HG02623 (cell line): ENCODE data around the gene PHAX.
"Not testable (repeated sequence)": the region's sequence is repeated elsewhere in the genome, so short reads cannot be mapped to it uniquely, and the experiment has no call there.

Experiments used
- ATAC-seq: cut with Tn5 transposase; IDR thresholded peaks from one replicate; pipeline ENCODE4 v1.9.1; 2021; ENCODE audit warnings: moderate library complexity; ENCODE audit not compliant: unreplicated experiment

The PHAX gene

GRCh38 chr5:126651013-126651577, 50.3 kb downstream of the PHAX start:
- ATAC-seq: no peak

GRCh38 chr5:126656401-126657007, 55.8 kb downstream of the PHAX start:
- no peak for ATAC-seq

GRCh38 chr5:126658561-126658960, 57.8 kb downstream of the PHAX start:
- no peak for ATAC-seq

- no peak for ATAC-seq
Measured at GRCh38 chr5:126659805-126660482, 59.2 kb downstream of the PHAX start.

- ATAC-seq: no peak
Measured at GRCh38 chr5:126664586-126664985, 63.8 kb downstream of the PHAX start.

GRCh38 chr5:126670109-126670508, 69.4 kb downstream of the PHAX start:
- not testable (repeated sequence) for ATAC-seq

GRCh38 chr5:126671681-126672080, 70.9 kb downstream of the PHAX start:
- not testable (repeated sequence) for ATAC-seq

- ATAC-seq: no peak
Measured at GRCh38 chr5:126673477-126673876, 72.7 kb downstream of the PHAX start.

GRCh38 chr5:126674145-126674544, 73.4 kb downstream of the PHAX start:
- ATAC-seq: no peak

GRCh38 chr5:126675338-126675737, 74.6 kb downstream of the PHAX start:
- ATAC-seq: no peak

GRCh38 chr5:126676195-126676624, 75.5 kb downstream of the PHAX start:
- ATAC-seq: peak; percentile 70
